GM21528 (cell line): Measurements from ENCODE around the gene NUDT9.
"Not testable (repeated sequence)": the region's sequence is repeated elsewhere in the genome, so short reads cannot be mapped to it uniquely, and the experiment has no call there.

Experiments used
- ATAC-seq: cut with Tn5 transposase; IDR thresholded peaks from one replicate; pipeline ENCODE4 v1.9.1; 2021; ENCODE audit warnings: mild to moderate bottlenecking, moderate library complexity; ENCODE audit not compliant: unreplicated experiment, low FRiP score

NUDT9 gene

DNA sequence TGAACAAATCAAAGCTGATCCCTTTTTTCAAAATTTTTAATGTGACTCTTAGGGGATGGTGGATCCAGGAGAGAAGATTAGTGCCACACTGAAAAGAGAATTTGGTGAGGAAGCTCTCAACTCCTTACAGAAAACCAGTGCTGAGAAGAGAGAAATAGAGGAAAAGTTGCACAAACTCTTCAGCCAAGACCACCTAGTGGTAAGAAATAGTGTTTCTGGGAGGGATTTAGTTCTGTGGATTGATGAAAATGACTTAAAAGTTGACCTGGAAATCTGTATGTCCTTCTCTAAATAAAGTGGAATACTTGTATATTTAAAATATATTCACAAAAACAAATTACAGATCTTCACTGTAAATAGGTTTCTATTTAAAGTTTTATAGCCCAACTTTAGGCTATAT is 29.2 kb downstream of the NUDT9 start:
- no peak for ATAC-seq

- ATAC-seq: no peak
Observed at GRCh38 chr4:87458913-87459312, 36.5 kb downstream of the NUDT9 start.

- ATAC-seq: no peak
Observed at GRCh38 chr4:87461281-87461700, 38.9 kb downstream of the NUDT9 start.

DNA sequence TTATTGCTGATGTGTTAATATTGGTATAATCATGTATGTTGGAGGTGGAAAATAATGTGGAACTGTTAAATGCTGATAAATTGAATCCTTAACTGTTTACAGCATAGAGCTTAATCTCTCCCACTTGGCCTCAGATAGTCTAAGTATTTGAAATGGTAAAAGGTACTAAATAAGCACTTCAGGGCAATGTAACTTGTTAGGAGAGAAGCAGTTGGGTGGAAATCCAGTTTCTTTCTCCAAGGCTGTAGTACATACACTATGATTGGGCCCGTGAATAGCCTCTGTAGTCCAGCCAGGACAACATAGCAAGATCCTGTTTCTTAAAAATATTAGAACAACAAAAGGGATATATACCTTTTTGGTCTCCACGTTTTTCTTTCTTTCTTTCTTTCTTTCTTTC is 39.7 kb downstream of the NUDT9 start:
- no peak for ATAC-seq

GRCh38 chr4:87465739-87466366 is 43.5 kb downstream of the NUDT9 start:
- no peak for ATAC-seq

GRCh38 chr4:87469390-87469789 is 47.0 kb downstream of the NUDT9 start:
- ATAC-seq: no peak

- ATAC-seq: no peak
Observed at GRCh38 chr4:87476934-87477333, 54.6 kb downstream of the NUDT9 start.

DNA sequence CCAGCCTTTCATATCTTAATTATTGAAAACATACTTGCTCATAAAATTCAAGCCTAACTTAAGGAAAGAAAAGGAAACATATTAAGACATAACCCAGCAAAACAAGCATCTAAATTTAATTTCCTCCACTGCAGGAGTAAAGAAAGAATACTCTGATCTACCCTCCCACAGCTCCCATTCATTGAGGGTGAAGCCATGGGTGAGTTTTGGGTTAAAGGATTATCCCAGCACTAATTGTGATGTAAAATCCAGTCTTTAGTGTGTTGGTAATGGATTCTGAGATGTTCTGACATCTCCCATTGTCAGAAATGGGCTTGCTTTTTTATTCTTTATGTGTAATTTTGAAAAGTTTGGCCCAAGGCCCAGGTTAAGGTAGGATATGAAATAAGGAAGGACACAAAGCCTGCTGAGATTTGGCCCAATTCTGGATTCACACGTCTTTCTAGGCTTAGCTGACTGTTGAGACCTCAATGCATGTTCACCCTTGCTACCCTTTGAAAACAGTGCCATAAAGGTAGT is 56.4 kb downstream of the NUDT9 start:
- no peak for ATAC-seq

DNA sequence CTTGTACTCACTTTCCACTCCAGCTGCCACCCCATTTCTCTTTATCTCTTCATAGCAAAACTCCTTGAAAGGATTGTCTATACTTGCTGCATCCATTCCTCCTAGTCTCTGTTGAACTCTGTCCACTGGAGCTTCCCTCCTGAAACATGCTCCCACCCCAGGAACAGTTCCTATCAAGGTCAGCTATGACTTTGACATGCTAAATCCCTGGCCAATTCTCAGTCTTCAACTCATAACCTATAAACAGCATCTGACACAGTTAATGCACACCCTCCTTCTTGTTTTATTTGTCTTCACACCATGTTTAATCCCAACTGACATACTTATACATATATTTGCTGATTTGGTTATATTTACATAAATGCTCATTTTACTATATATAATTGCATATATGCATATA is 59.0 kb downstream of the NUDT9 start:
- no peak for ATAC-seq

DNA sequence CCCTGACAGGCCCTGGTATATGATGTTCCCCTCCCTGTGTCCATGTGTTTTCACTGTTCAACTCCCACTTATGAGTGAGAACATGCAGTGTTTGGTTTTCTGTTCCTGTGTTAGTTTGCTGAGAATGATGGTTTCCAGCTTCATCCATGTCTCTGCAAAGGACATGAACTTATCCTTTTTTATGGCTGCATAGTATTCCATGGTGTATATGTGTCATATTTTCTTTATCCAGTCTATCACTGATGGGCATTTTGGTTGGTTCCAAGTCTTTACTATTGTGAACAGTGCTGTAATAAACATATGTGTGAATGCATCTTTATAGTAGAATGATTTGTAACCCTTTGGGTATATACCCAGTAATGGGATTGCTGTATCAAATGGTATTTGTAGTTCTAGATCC is 60.9 kb downstream of the NUDT9 start:
- not testable (repeated sequence) for ATAC-seq

- ATAC-seq: not testable (repeated sequence)
Observed at GRCh38 chr4:87488666-87489065, 66.3 kb downstream of the NUDT9 start.

DNA sequence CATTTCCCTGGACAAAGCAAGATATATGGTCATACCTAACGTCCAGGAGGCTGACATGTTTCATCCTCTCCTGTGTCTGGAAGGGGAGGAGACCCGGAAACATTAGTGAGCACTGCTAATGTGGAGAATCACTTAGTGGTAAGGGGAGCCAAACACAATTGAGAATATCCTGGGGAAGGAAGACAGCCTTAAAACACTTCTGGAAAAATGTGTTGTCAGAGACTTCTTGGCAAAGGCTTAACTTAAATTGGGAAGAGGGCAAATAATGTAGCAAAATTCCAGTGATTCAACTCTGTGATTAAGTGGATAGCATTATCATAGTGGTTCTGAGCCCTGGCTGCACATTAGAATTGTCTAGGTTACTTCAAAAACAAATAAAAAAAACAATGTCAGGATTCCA is 67.3 kb downstream of the NUDT9 start:
- no peak for ATAC-seq

- no peak for ATAC-seq
Observed at GRCh38 chr4:87490664-87491369, 68.4 kb downstream of the NUDT9 start.

DNA sequence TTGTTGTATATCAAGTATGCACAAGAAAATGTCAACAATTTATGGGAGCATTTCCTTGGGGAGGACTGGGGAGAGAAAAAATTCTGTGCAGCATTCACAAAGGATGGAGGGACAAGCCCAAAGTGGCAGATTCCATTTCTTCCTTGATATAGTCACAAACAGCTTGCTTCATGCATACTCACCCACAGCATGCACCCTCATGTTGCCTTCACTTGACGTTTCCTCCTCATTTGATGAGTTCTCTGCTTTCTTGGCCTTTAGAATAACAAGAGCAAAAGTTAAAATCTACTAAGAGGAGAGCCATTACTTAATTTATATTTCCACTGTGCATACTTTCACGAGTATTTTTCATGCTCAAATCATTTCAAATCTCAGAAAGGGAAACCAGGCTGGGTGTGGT is 69.1 kb downstream of the NUDT9 start:
- no peak for ATAC-seq

DNA sequence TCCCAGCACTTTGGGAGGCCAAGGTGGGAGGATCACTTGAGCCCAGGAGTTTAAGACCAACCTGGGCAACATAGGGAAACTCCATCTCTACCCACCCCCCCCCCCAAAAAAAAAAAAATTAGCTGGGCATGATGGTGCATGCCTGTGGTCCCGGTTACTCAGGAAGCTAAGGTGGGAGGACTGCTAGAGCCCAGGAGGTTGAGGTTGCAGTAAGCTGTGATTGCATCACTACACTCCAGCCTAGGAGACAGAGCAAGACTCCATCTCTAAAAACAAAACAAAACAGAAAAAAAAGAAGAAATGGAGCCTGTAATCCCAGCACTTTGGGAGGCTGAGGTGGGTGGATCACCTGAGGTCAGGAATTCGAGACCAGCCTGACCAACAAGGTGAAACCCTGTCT is 69.5 kb downstream of the NUDT9 start:
- ATAC-seq: not testable (repeated sequence)

DNA sequence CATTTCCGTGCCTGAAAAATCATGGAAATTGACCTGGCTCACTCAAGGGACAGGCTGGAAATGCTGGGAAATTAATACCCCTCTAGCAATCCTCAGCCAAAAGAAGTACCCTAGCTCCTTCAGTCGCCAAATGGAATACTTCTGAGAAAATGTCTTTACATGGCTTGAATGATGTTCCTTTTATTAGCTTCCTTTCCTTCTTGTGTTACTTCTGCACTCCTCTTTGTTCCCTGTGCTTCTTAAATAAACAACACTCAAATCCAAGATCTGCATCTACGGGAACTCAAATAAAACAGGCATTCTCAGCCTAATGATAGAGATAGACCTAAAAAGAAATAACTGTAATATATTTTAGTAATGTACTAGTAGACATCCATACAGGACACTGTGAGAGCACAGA is 70.7 kb downstream of the NUDT9 start:
- ATAC-seq: no peak

GRCh38 chr4:87497159-87497558 is 74.8 kb downstream of the NUDT9 start:
- no peak for ATAC-seq

- ATAC-seq: no peak
Observed at GRCh38 chr4:87497578-87497977, 75.2 kb downstream of the NUDT9 start.

DNA sequence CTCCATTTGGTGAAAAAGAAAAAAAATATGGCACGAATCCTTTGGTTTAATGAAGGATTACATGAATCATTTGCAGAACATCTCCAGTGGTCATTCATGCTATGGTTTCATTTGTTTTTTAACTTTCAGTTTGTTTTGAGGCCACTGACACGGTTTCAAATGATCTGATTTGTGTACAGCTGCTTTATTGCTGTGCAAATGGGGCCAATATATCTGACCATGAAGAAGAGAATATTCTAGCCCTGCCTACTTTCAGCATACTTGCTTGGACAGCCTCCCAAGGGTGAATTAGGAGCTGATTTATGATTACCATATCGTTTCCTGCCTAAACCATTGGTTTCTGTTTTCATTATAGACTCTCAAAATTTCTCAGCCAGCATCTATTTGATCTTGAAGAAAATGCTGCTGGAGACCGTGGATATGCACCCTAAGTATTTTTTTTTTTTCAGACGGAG is 76.1 kb downstream of the NUDT9 start:
- peak; percentile 59 for ATAC-seq

- peak; percentile 87 for ATAC-seq
Observed at GRCh38 chr4:87499403-87500091, 77.2 kb downstream of the NUDT9 start.

GRCh38 chr4:87500092-87500462 is 77.7 kb downstream of the NUDT9 start:
- peak; percentile 55 for ATAC-seq
